Measurements from ENCODE around the gene ZBTB2.

- TF ChIP-seq, protein P1, sequence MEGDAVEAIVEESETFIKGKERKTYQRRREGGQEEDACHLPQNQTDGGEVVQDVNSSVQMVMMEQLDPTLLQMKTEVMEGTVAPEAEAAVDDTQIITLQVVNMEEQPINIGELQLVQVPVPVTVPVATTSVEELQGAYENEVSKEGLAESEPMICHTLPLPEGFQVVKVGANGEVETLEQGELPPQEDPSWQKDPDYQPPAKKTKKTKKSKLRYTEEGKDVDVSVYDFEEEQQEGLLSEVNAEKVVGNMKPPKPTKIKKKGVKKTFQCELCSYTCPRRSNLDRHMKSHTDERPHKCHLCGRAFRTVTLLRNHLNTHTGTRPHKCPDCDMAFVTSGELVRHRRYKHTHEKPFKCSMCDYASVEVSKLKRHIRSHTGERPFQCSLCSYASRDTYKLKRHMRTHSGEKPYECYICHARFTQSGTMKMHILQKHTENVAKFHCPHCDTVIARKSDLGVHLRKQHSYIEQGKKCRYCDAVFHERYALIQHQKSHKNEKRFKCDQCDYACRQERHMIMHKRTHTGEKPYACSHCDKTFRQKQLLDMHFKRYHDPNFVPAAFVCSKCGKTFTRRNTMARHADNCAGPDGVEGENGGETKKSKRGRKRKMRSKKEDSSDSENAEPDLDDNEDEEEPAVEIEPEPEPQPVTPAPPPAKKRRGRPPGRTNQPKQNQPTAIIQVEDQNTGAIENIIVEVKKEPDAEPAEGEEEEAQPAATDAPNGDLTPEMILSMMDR (IDR thresholded peaks at IDR 0.05): no peak
- TF ChIP-seq EP300 (IDR thresholded peaks at IDR 0.05; ENCODE audit: low read depth): no peak
Measured at GRCh38 chr6:151409679-151410078, 18.3 kb upstream of the ZBTB2 start.

All from transverse colon (tissue), 3 donors.